ENCODE results near the gene CEP57L1. TPM values are rescaled to one million over a fixed set of nuclear protein-coding genes. Genes with fewer than 3 reads are reported as not detected.
A peak's percentile ranks its signal among the peaks of the same experiment; 100 is the strongest.
"Not testable (repeated sequence)": the region's sequence is repeated elsewhere in the genome, so short reads cannot be mapped to it uniquely, and the experiment has no call there.

The CEP57L1 gene
- total RNA-seq, 1 donor from 2014 or later, result 4.7 TPM

DNA sequence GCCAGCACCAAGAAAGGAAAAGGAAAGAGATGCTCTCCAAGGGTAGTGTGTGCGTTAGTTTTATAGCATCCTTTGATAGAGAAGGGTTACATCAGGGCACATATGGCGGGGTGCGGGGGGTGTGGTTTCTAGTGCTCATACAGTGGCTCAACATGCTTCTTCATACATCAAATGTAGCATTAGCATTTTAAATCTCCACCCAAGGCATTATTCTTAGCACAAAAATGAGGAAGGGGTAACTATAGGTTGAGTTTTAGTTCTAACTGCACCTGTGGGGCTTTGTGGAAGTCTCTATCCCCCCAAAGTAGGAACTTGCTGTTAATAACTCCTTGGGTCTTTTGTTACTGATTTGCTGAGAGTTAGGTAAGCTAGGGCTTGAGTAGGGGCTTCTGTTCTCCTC is 89.3 kb downstream of the CEP57L1 start:
- intact Hi-C loops (cut with micrococcal nuclease), result loop anchor here (5.0 to 10.0 kb wide), 4 partner anchors 273 to 868 kb away; partner anchors contain the start of genes MICAL1 and ZBTB24
- H3K36me3 Mint-ChIP-seq (ENCODE audit: low read depth), result no peaks in the 10 kb centered on the region
- ATAC-seq (ENCODE audit: low read depth), result no peak
- no peak overlapping the region for H3K27ac Mint-ChIP-seq
- peaks cover 9% of the 10 kb centered on the region for H3K4me1 Mint-ChIP-seq
- TF ChIP-seq, protein P1, sequence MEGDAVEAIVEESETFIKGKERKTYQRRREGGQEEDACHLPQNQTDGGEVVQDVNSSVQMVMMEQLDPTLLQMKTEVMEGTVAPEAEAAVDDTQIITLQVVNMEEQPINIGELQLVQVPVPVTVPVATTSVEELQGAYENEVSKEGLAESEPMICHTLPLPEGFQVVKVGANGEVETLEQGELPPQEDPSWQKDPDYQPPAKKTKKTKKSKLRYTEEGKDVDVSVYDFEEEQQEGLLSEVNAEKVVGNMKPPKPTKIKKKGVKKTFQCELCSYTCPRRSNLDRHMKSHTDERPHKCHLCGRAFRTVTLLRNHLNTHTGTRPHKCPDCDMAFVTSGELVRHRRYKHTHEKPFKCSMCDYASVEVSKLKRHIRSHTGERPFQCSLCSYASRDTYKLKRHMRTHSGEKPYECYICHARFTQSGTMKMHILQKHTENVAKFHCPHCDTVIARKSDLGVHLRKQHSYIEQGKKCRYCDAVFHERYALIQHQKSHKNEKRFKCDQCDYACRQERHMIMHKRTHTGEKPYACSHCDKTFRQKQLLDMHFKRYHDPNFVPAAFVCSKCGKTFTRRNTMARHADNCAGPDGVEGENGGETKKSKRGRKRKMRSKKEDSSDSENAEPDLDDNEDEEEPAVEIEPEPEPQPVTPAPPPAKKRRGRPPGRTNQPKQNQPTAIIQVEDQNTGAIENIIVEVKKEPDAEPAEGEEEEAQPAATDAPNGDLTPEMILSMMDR (IDR thresholded peaks at IDR 0.05), result no peak
- no peak for DNase-seq
- no peaks in the 10 kb centered on the region for H3K9me3 Mint-ChIP-seq
- no peak overlapping the region for H3K4me3 Mint-ChIP-seq
- ChIA-PET POLR2A (no interaction called here), CTCF (interaction anchor here (2.7 kb wide), 1 partner anchor 200 kb away, joined by 15 read pairs; no protein-coding TSS in a partner anchor)
- peaks cover 8% of the 10 kb centered on the region for H3K27me3 Mint-ChIP-seq

- no peak overlapping the region for H3K27ac Mint-ChIP-seq
- ATAC-seq (ENCODE audit: low read depth) (no peak), DNase-seq (no peak)
- CTCF ChIA-PET, result interaction anchor here (3.8 kb wide), 1 partner anchor 198 kb away, joined by 118 read pairs; the partner anchor contains the start of gene CD164
- no peak overlapping the region for H3K4me3 Mint-ChIP-seq
- intact Hi-C loops (cut with micrococcal nuclease), result loop anchor here (5.0 to 10.0 kb wide), 4 partner anchors 271 to 866 kb away; partner anchors contain the start of genes MICAL1 and ZBTB24
- no peaks in the 10 kb centered on the region for H3K36me3 Mint-ChIP-seq (ENCODE audit: low read depth)
- H3K27me3 Mint-ChIP-seq, result peaks cover 8% of the 10 kb centered on the region
- H3K9me3 Mint-ChIP-seq, result peaks cover 6% of the 10 kb centered on the region
- POLR2A ChIA-PET, result no interaction called here
- TF ChIP-seq, protein P1 (IDR thresholded peaks at IDR 0.05), result no peak
- H3K4me1 Mint-ChIP-seq, result peaks cover 9% of the 10 kb centered on the region
Observed at GRCh38 chr6:109186012-109186411, 90.7 kb downstream of the CEP57L1 start.

GRCh38 chr6:109187399-109188114 is 92.2 kb downstream of the CEP57L1 start:
- ATAC-seq (ENCODE audit: low read depth) (peak; percentile 81), DNase-seq (peak; percentile 37)
- Mint-ChIP-seq H3K4me1 (peaks cover 9% of the 10 kb centered on the region), H3K4me3 (no peak overlapping the region), H3K27ac (no peak overlapping the region), H3K36me3 (ENCODE audit: low read depth) (peaks cover 2% of the 10 kb centered on the region), H3K9me3 (peaks cover 13% of the 10 kb centered on the region), H3K27me3 (peaks cover 3% of the 10 kb centered on the region)
- CTCF ChIA-PET, result interaction anchor here (0.6 to 3.8 kb wide), 17 partner anchors 10 to 1202 kb away, joined by 3 to 118 read pairs (median 5); partner anchors contain the start of genes AK9, CD164 and FIG4
- TF ChIP-seq, protein P1 (IDR thresholded peaks at IDR 0.05), result peak; percentile 41
- POLR2A ChIA-PET, result interaction anchor here (1.0 to 2.4 kb wide), 3 partner anchors 196 to 992 kb away, joined by 3 to 40 read pairs (median 7); partner anchors contain the start of genes CD164, CDC40, PPIL6 and SMPD2
- intact Hi-C loops (cut with micrococcal nuclease), result loop anchor here (1.0 to 10.0 kb wide), 9 partner anchors 196 to 1203 kb away; partner anchors contain the start of genes AK9, FIG4, MICAL1 and ZBTB24

DNA sequence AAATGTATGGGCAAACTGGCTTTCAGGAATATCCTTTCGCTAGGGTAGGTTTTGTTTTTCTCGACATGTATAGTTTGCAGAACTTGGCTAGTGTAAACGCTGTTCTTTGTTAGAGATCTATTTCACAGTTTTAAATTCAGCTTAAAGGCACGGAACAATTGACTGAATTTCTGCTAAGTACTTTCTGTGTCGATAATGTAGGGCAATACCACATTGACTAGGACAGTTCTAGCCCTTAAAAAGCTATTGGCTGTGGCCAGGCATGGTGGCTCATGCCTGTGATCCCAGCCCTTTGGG is 92.8 kb downstream of the CEP57L1 start:
- H3K36me3 Mint-ChIP-seq (ENCODE audit: low read depth), result peaks cover 2% of the 10 kb centered on the region
- H3K27ac Mint-ChIP-seq, result no peak overlapping the region
- H3K4me3 Mint-ChIP-seq, result no peak overlapping the region
- ChIA-PET POLR2A (interaction anchor here (1.0 to 2.4 kb wide), 3 partner anchors 196 to 992 kb away, joined by 3 to 40 read pairs (median 7); partner anchors contain the start of genes CD164, CDC40, PPIL6 and SMPD2), CTCF (interaction anchor here (0.7 to 3.8 kb wide), 18 partner anchors 10 to 1201 kb away, joined by 3 to 118 read pairs (median 4); partner anchors contain the start of genes AK9, CD164 and FIG4)
- peaks cover 9% of the 10 kb centered on the region for H3K4me1 Mint-ChIP-seq
- no peak for ATAC-seq (ENCODE audit: low read depth)
- peaks cover 16% of the 10 kb centered on the region for H3K9me3 Mint-ChIP-seq
- DNase-seq, result no peak
- TF ChIP-seq, protein P1 (IDR thresholded peaks at IDR 0.05), result no peak
- peaks cover 3% of the 10 kb centered on the region for H3K27me3 Mint-ChIP-seq
- intact Hi-C loops (cut with micrococcal nuclease), result loop anchor here (1.0 to 10.0 kb wide), 9 partner anchors 195 to 1203 kb away; partner anchors contain the start of genes AK9, FIG4, MICAL1 and ZBTB24

GRCh38 chr6:109191368-109191767 is 96.1 kb downstream of the CEP57L1 start:
- DNase-seq; H3K27me3 Mint-ChIP-seq; ATAC-seq (ENCODE audit: low read depth); POLR2A ChIA-PET; intact Hi-C loops (cut with micrococcal nuclease); H3K4me3 Mint-ChIP-seq; H3K36me3 Mint-ChIP-seq (ENCODE audit: low read depth); H3K27ac Mint-ChIP-seq; CTCF ChIA-PET; H3K4me1 Mint-ChIP-seq: not testable (repeated sequence)
- H3K9me3 Mint-ChIP-seq, result peaks cover 17% of the 10 kb centered on the region

Data from activated B cell treated with CpG ODN at 0.5 μM for 24 hours (primary cell).